ENCODE measurements around the gene DAD1. TPM values are rescaled to one million over a fixed set of nuclear protein-coding genes. Genes with fewer than 3 reads are reported as not detected.

Gene DAD1
- total RNA-seq, 2 experiments from 2014 or later: 194 to 196 TPM

DNA sequence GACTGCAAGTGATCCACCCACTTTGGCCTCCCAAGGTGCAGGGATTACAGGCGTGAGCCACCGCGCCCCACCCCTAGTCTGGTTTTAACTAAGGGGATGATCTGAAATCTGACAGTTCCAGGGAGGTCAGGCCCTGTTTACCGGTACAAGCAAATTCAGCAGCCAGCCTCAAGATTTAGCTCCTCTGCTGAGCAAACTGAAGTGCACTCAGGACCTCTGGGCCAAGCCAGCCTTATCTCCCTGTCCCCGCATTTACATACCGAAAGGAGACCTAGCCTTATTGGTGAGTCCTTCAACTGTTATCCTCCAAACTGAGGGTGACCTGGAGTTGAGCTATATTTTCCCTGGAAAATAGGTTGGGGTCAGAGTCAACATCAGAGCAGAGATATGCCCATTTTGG lies 8.2 kb upstream of the DAD1 start:
- Mint-ChIP-seq H3K9me3 (no peaks in the 10 kb centered on the region), H3K27ac (no peak overlapping the region), H3K4me3 (peak overlapping the region; percentile 92), H3K4me1 (ENCODE audit: low read depth) (peaks cover 30% of the 10 kb centered on the region), H3K36me3 (ENCODE audit: low read depth) (peaks cover 6% of the 10 kb centered on the region), H3K27me3 (no peaks in the 10 kb centered on the region)
- intact Hi-C loops (cut with micrococcal nuclease): no loop called here
- CTCF ChIA-PET: interaction anchor here (1.0 to 5.3 kb wide), 7 partner anchors 8 to 256 kb away, joined by 3 to 52 read pairs (median 6); partner anchors contain the start of gene DAD1
- TF ChIP-seq, protein P1, sequence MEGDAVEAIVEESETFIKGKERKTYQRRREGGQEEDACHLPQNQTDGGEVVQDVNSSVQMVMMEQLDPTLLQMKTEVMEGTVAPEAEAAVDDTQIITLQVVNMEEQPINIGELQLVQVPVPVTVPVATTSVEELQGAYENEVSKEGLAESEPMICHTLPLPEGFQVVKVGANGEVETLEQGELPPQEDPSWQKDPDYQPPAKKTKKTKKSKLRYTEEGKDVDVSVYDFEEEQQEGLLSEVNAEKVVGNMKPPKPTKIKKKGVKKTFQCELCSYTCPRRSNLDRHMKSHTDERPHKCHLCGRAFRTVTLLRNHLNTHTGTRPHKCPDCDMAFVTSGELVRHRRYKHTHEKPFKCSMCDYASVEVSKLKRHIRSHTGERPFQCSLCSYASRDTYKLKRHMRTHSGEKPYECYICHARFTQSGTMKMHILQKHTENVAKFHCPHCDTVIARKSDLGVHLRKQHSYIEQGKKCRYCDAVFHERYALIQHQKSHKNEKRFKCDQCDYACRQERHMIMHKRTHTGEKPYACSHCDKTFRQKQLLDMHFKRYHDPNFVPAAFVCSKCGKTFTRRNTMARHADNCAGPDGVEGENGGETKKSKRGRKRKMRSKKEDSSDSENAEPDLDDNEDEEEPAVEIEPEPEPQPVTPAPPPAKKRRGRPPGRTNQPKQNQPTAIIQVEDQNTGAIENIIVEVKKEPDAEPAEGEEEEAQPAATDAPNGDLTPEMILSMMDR (IDR thresholded peaks at IDR 0.05): no peak
- no peak for ATAC-seq
- POLR2A ChIA-PET: interaction anchor here (0.7 to 3.5 kb wide), 3 partner anchors 8 to 36 kb away, joined by 3 to 26 read pairs (median 3); partner anchors contain the start of gene DAD1
- DNase-seq: no peak

DNA sequence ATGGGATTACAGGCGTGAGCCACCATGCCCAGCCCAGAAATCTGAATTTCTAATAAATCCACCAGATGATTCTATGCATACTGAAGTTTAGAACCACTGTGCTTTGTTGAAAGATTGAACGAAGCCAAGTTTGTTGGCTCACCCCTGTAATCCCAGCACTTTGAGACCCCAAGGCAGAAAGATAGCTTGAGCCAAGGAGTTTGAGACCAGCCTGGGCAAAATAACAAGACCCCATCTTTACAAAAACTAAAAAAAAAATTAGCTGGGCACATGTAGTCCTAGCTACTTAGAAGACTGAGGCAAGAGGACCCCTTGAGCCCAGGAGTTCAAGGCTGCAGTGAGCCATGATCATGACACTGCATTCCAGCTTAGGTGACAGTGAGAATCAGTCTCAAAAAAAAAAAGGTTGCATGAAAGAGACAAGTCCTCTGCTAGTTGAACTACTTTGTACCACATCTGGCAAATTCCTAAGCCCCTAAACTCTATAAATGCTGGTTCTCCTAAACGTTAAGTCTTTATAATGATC lies 7.4 kb upstream of the DAD1 start:
- Mint-ChIP-seq H3K36me3 (ENCODE audit: low read depth) (no peaks in the 10 kb centered on the region), H3K9me3 (no peaks in the 10 kb centered on the region), H3K27ac (no peak overlapping the region), H3K27me3 (no peaks in the 10 kb centered on the region), H3K4me3 (no peak overlapping the region), H3K4me1 (ENCODE audit: low read depth) (peaks cover 36% of the 10 kb centered on the region)
- intact Hi-C loops (cut with micrococcal nuclease): no loop called here
- ChIA-PET CTCF (interaction anchor here (1.0 to 5.3 kb wide), 5 partner anchors 26 to 257 kb away, joined by 3 to 52 read pairs (median 3); no protein-coding TSS in a partner anchor), POLR2A (interaction anchor here (0.7 to 3.5 kb wide), 3 partner anchors 7 to 35 kb away, joined by 3 to 26 read pairs (median 3); partner anchors contain the start of gene DAD1)
- DNase-seq: no peak
- TF ChIP-seq, protein P1 (IDR thresholded peaks at IDR 0.05): no peak
- ATAC-seq: no peak

DNA sequence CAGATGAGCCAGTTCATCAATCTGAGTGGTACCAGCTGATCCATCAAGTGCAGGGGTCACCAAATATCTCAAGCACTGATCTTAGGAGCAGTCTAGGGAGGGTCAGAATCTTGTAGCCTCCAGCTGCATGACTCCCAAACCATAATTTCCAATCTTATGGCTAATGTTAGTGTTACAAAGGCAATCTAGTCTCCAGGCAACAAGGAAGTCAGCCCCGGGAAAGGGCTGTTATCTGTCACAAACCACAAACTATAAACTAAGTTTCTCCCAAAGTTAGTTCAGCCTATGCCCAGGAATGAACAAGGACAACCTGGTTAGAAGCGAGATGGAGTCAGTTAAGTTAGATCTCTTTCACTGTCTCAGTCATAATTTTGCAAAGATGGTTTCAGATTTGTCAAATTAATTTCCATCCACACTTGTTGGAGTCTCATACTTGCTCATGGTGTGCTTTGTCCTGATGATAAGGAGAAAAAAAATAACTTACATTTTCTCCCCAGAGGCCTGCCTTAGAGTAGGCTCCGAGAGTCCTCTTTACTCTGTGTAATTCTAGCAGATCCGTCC lies 5.2 kb upstream of the DAD1 start:
- DNase-seq (no peak), ATAC-seq (no peak)
- ChIA-PET CTCF (interaction anchor here (0.7 to 12.8 kb wide), 9 partner anchors 8 to 742 kb away, joined by 3 to 163 read pairs (median 3); no protein-coding TSS in a partner anchor), POLR2A (interaction anchor here (1.0 kb wide), 1 partner anchor 24 kb away, joined by 4 read pairs; no protein-coding TSS in a partner anchor)
- peaks cover 32% of the 10 kb centered on the region for H3K4me1 Mint-ChIP-seq (ENCODE audit: low read depth)
- no peak overlapping the region for H3K4me3 Mint-ChIP-seq
- H3K36me3 Mint-ChIP-seq (ENCODE audit: low read depth): no peaks in the 10 kb centered on the region
- no peaks in the 10 kb centered on the region for H3K27me3 Mint-ChIP-seq
- TF ChIP-seq, protein P1 (IDR thresholded peaks at IDR 0.05): no peak
- H3K27ac Mint-ChIP-seq: no peak overlapping the region
- H3K9me3 Mint-ChIP-seq: no peaks in the 10 kb centered on the region
- intact Hi-C loops (cut with micrococcal nuclease): no loop called here

DNA sequence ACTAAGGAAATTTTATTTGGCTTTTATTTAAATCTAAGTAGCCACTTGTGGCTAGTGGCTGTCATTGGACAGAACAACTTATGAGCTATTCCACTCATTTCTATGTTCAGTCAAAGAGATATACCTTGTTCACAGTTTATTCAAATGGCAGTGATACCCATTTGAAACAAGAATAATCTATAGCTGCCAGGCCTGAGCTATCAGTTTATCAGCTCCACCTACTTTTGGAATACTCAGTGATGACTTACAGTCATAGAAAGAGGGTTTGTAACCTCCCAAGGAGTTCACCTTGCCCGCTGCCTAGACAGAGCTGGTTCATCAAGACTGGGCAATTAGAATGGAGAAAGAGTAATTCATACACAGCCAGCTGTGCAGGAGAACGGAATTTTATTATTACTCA lies 4.6 kb upstream of the DAD1 start:
- H3K4me3 Mint-ChIP-seq: no peak overlapping the region
- CTCF ChIA-PET: interaction anchor here (0.9 to 12.8 kb wide), 7 partner anchors 9 to 742 kb away, joined by 3 to 163 read pairs (median 4); no protein-coding TSS in a partner anchor
- POLR2A ChIA-PET: interaction anchor here (0.8 to 1.2 kb wide), 3 partner anchors 24 to 173 kb away, joined by 3 to 5 read pairs (median 4); partner anchors contain the start of gene OXA1L
- peaks cover 1% of the 10 kb centered on the region for H3K27me3 Mint-ChIP-seq
- no peaks in the 10 kb centered on the region for H3K9me3 Mint-ChIP-seq
- DNase-seq (no peak), ATAC-seq (no peak)
- intact Hi-C loops (cut with micrococcal nuclease): no loop called here
- no peak overlapping the region for H3K27ac Mint-ChIP-seq
- TF ChIP-seq, protein P1 (IDR thresholded peaks at IDR 0.05): no peak
- no peaks in the 10 kb centered on the region for H3K36me3 Mint-ChIP-seq (ENCODE audit: low read depth)
- H3K4me1 Mint-ChIP-seq (ENCODE audit: low read depth): peaks cover 27% of the 10 kb centered on the region

DNA sequence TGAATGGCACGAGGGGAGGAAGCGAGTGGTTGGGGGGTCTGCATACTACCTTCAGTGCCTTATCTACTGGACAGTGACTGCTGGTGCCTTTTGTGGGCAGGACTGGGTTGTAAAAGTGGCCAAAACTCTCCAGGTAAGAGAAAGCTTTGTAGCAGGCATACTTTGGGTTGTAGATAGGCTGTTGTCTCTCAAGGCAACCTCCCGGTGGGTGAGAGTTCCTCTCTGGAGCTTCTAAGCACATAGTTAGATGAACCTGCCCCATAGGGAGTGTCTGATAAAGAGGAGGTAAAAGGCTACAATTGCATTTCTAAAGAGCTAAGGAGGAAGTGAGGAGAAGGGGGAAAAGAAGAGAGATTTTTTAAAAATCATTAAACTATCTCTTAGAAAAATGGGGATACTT lies 4.2 kb upstream of the DAD1 start:
- H3K4me1 Mint-ChIP-seq (ENCODE audit: low read depth): peaks cover 27% of the 10 kb centered on the region
- DNase-seq: no peak
- peaks cover 1% of the 10 kb centered on the region for H3K27me3 Mint-ChIP-seq
- POLR2A ChIA-PET: interaction anchor here (0.8 to 1.2 kb wide), 3 partner anchors 23 to 173 kb away, joined by 3 to 5 read pairs (median 4); partner anchors contain the start of gene OXA1L
- CTCF ChIA-PET: interaction anchor here (0.9 to 12.8 kb wide), 7 partner anchors 9 to 741 kb away, joined by 3 to 163 read pairs (median 4); no protein-coding TSS in a partner anchor
- peaks cover 3% of the 10 kb centered on the region for H3K36me3 Mint-ChIP-seq (ENCODE audit: low read depth)
- intact Hi-C loops (cut with micrococcal nuclease): no loop called here
- no peaks in the 10 kb centered on the region for H3K9me3 Mint-ChIP-seq
- TF ChIP-seq, protein P1 (IDR thresholded peaks at IDR 0.05): no peak
- no peak overlapping the region for H3K27ac Mint-ChIP-seq
- no peak for ATAC-seq
- H3K4me3 Mint-ChIP-seq: no peak overlapping the region
